ENCODE measurements around the gene PDZK1IP1. TPM values are rescaled to one million over a fixed set of nuclear protein-coding genes. Genes with fewer than 3 reads are reported as not detected.

The PDZK1IP1 gene
- total RNA-seq, 2 donors from 2014 or later: 3.1 to 10.6 TPM

DNA sequence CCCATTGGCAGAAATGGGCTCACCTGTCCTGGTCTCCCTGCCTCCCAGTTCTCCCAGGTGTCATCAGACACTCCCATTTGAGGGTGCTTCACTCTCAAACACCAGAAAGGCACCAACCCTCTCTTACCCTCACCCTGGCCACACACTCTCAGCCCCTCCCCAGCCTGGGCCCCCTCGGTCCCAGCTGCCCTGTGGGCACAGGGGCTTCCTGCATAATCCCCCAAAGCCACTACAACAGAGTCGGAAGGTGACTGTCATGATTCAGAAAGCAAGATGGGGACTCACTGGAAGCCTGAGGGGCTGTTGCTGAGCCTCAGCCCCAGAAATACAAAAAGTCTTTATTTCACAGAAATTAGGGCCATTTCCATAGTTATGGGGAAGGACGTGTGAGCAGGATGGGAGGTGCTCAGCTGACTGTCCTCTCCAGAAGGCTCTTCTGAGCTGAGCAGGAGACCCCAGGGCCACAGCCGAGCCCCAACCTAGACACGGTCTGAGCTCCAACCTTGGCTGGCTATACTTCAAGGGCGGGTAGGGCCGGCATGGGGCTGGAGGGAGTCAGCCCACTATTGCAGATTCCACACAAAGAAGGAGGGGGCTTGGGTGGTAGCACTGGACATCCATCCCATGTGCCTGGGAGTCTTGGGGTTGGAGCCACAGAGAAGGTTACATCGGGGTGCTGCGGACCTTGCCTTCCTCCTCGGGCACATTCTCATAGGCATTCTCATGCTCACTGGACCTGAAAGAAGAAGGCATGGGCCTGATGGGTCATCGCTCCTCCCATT lies 6.3 kb downstream of the PDZK1IP1 start:
- H3K4me1 ChIP-seq: peaks cover 0 to 16% of the 10 kb centered on the region in 2 donors
- no peak overlapping the region for H3K4me3 ChIP-seq
- no peak for DNase-seq (ENCODE audit: low spot score)
- H3K27ac ChIP-seq: no peak overlapping the region
- H3K27me3 ChIP-seq: no peaks in the 10 kb centered on the region
- no peaks in the 10 kb centered on the region for H3K9me3 ChIP-seq
- H3K36me3 ChIP-seq: no peaks in the 10 kb centered on the region
- TF ChIP-seq, protein P1, sequence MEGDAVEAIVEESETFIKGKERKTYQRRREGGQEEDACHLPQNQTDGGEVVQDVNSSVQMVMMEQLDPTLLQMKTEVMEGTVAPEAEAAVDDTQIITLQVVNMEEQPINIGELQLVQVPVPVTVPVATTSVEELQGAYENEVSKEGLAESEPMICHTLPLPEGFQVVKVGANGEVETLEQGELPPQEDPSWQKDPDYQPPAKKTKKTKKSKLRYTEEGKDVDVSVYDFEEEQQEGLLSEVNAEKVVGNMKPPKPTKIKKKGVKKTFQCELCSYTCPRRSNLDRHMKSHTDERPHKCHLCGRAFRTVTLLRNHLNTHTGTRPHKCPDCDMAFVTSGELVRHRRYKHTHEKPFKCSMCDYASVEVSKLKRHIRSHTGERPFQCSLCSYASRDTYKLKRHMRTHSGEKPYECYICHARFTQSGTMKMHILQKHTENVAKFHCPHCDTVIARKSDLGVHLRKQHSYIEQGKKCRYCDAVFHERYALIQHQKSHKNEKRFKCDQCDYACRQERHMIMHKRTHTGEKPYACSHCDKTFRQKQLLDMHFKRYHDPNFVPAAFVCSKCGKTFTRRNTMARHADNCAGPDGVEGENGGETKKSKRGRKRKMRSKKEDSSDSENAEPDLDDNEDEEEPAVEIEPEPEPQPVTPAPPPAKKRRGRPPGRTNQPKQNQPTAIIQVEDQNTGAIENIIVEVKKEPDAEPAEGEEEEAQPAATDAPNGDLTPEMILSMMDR (IDR thresholded peaks at IDR 0.05): no peak

DNA sequence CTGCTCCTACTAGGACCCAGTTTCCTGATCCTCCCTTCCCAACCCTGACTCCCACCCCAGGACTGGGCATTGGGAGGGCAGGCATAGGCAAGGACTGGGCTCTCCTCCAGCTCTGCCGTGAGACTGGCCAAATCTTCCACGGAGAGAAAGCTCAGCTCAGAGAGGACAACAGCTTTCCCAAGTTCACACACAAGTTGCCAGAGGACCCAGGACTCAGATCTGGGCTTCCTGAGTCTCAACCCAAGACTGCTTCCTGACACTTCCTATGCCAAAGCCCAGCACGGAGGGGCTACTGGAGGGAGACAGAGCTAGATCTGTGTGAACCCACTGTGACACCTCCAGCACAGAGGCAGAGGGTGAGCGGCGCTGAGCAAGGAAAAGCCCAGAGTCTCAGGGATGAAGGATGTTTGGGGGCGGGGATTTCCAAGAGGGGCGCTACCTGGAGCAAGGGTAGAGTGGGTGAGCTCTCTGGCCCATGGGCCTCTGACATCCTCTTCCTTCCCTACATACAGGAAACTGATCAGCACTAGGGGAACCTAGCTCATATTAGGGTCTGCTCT lies 7.1 kb downstream of the PDZK1IP1 start:
- Histone ChIP-seq H3K9me3 (no peaks in the 10 kb centered on the region), H3K4me3 (no peak overlapping the region), H3K36me3 (no peaks in the 10 kb centered on the region), H3K27ac (no peak overlapping the region), H3K27me3 (no peaks in the 10 kb centered on the region), H3K4me1 (peaks cover 0 to 16% of the 10 kb centered on the region in 2 donors)
- TF ChIP-seq, protein P1 (IDR thresholded peaks at IDR 0.05): no peak
- no peak for DNase-seq (ENCODE audit: low spot score)

DNA sequence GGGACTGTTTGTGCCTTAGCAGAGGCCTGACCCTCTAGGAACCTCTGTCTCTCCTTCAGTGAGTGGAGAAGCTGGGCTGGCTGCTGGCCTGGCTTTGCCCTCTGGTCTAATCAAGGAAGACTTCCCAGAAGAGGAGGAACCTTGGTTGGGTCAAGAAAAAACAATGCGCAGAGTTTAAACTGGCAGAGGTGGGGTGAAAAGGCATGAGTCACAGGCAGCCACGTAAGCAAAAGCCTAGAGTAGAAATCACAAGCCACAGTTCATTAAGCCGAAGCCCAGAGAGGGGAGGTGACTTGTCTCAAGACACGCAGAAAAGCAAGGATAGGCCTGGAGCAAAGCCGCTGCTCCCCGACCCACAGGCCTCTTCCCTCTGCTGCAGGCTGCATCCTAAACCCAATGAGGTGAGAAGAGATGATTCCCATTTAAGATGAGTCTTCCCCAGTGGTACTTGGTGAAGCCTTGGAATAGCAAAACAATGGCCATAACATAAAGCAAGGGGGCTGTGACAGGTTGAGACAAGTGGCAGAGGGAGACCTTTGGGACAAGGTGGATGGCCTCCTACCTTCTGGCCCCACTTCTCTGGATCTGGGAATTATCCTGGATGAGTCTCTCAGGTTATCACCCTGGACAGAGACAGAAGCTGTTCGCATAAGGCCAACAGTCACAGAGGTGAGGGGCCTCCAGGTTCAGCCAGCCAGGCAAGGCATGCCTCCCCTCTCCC lies 7.7 kb downstream of the PDZK1IP1 start:
- TF ChIP-seq, protein P1 (IDR thresholded peaks at IDR 0.05): no peak
- no peak overlapping the region for H3K4me3 ChIP-seq

DNA sequence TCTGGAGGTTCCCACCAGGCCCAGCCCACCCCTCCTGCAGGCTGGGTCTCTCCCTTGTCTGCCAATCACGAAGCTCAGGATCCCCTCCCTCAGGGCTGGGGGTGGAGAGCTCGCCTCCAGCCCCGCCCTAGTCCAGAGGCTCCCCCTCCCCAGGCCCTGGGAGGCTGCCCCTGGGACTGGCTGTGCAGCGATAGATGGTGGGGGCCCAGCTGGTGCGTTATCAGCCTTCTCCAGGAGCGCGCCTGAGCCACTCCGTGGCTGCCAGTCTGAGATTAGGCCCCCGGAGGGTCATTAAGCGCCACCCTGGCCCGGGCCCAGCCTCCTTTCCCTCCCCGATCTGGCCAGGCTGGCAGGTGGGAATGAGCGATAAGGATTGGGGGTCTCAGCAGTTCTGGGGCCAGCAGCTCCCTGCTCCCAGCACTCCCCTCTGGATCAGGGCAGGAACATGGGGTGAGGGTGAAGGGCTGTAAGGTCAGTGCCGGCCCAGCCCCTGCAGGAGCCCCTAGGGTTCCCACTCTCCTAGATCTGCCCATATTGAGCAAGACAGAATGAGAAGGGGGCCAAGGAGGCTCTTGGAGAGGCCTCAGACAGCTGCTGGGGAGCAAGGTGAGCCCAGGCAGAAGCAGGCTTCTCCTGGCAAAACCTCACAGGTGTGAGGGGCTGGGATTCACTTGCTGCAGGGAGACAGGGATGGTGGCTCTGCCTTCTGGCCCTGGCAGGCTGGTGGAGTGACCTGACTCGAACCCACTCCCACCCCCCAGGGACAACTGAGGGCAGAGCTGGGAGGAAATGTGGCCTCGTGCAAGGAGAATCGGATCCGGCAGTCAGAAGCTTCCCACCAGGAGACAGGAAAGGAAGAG lies 8.5 kb downstream of the PDZK1IP1 start:
- Histone ChIP-seq H3K36me3 (no peaks in the 10 kb centered on the region), H3K4me3 (no peak overlapping the region), H3K9me3 (no peaks in the 10 kb centered on the region), H3K4me1 (peaks cover 0 to 16% of the 10 kb centered on the region in 2 donors), H3K27me3 (no peaks in the 10 kb centered on the region), H3K27ac (no peak overlapping the region)
- DNase-seq (ENCODE audit: low spot score): no peak
- TF ChIP-seq, protein P1 (IDR thresholded peaks at IDR 0.05): no peak

More for the DNA sequence above, 7.7 kb downstream of the PDZK1IP1 start:
- no peak for DNase-seq (ENCODE audit: low spot score)
- Histone ChIP-seq H3K9me3 (no peaks in the 10 kb centered on the region), H3K27me3 (no peaks in the 10 kb centered on the region), H3K27ac (no peak overlapping the region), H3K36me3 (no peaks in the 10 kb centered on the region), H3K4me1 (peaks cover 0 to 16% of the 10 kb centered on the region in 2 donors)

DNA sequence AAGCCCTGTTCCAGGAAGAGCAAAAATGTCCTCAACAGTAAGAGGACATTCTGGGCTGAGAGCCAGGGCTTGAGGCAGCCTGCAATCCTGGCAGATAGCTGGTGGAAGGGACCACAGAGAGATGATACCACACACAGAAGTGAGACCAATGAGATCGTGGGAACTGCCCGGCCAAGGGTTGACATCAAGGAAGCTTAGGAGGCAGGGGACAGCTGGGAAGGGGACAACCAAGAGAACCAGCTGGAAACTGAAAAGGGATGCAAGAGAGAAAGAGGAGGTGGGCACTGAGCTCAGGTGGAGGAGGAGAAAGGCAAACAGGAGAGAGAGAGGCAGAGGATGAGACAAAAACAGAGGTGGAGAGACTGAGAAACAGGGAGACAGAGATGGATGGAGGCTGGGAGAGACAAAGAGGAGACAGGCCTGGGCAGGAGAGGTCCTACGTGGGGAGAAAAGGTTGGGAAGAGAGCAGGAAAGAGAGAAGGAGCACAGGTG lies 9.2 kb downstream of the PDZK1IP1 start:
- H3K9me3 ChIP-seq: no peaks in the 10 kb centered on the region

More for the DNA sequence above, 9.2 kb downstream of the PDZK1IP1 start:
- Histone ChIP-seq H3K27ac (no peak overlapping the region), H3K27me3 (no peaks in the 10 kb centered on the region), H3K36me3 (no peaks in the 10 kb centered on the region), H3K4me3 (no peak overlapping the region), H3K4me1 (peaks cover 0 to 16% of the 10 kb centered on the region in 2 donors)
- TF ChIP-seq, protein P1 (IDR thresholded peaks at IDR 0.05): no peak
- DNase-seq (ENCODE audit: low spot score): no peak
